Neural cell (in vitro differentiated cells): ENCODE measurements around the gene NFAT5. TPM values are rescaled to one million over a fixed set of nuclear protein-coding genes. Genes with fewer than 3 reads are reported as not detected.

ENCODE experiments used
- H2AFZ ChIP-seq: fragments of 200-600, 300-800 bp; sonication (generic), shearing (Covaris generic); 2 replicates; pipeline ENCODE4 v1.6.0; 2014; ENCODE audit warnings: low read depth, mild to moderate bottlenecking, antibody characterized with exemption, low read length, moderate library complexity
- H3F3A ChIP-seq: fragments of 200-600 bp; shearing (Covaris generic); 2 replicates; pipeline ENCODE4 v1.6.1; 2016; ENCODE audit warnings: mild to moderate bottlenecking, moderate library complexity, mixed read lengths, antibody characterized with exemption, low read length; ENCODE audit not compliant: insufficient read depth, poor library complexity, severe bottlenecking
- H3K27ac ChIP-seq: fragments of 200-600, 300-800 bp; sonication (generic), shearing (Covaris generic); 2 replicates; pipeline ENCODE4 v1.5.1; 2014; ENCODE audit warnings: mild to moderate bottlenecking, low read length, moderate library complexity
- H3K27me3 ChIP-seq: fragments of 300-800, 200-600 bp; sonication (generic), shearing (Covaris generic); 2 replicates; pipeline ENCODE4 v1.6.0; 2014; ENCODE audit warnings: mild to moderate bottlenecking, low read depth, low read length, moderate library complexity; ENCODE audit not compliant: insufficient read depth
- H3K36me3 ChIP-seq: fragments of 300-800, 200-600 bp; sonication (generic), shearing (Covaris generic); 2 replicates; pipeline ENCODE4 v1.5.1; 2014; ENCODE audit warnings: mild to moderate bottlenecking, antibody characterized with exemption, low read length, moderate library complexity; ENCODE audit not compliant: insufficient read depth
- H3K4me2 ChIP-seq: fragments of 300-800, 200-600 bp; sonication (generic), shearing (Covaris generic); 2 replicates; pipeline ENCODE4 v1.6.0; 2014; ENCODE audit warnings: mild to moderate bottlenecking, low read length
- H3K4me3 ChIP-seq: fragments of 300-800, 200-600 bp; sonication (generic), shearing (Covaris generic); 2 replicates; pipeline ENCODE4 v1.5.1; 2014; ENCODE audit warnings: mild to moderate bottlenecking, low read length, moderate library complexity
- H3K79me2 ChIP-seq: fragments of 200-600 bp; shearing (Covaris generic); replicated peaks from 2 replicates; pipeline ENCODE4 v1.6.0; 2014; ENCODE audit warnings: mild to moderate bottlenecking, low read length, moderate library complexity; ENCODE audit not compliant: insufficient read depth
- H3K9ac ChIP-seq: fragments of 300-800, 200-600 bp; sonication (generic), shearing (Covaris generic); 2 replicates; pipeline ENCODE4 v1.6.1; 2016; ENCODE audit warnings: mild to moderate bottlenecking, low read length, mixed read lengths
- H3K9me2 ChIP-seq: fragments of 200-600 bp; shearing (Covaris generic); 2 replicates; pipeline ENCODE4 v1.6.1; 2016; ENCODE audit warnings: mild to moderate bottlenecking, low read length, mixed read lengths; ENCODE audit not compliant: insufficient read depth
- H3K9me3 ChIP-seq: fragments of 200-600, 300-800 bp; sonication (generic), shearing (Covaris generic); 2 replicates; pipeline ENCODE4 v1.6.1; 2016; ENCODE audit warnings: mild to moderate bottlenecking, mixed run types, low read length, moderate library complexity, mixed read lengths
- H4K20me1 ChIP-seq: fragments of 200-600 bp; shearing (Covaris generic); 2 replicates; pipeline ENCODE4 v1.6.1; 2016; ENCODE audit warnings: mild to moderate bottlenecking, mixed run types; ENCODE audit not compliant: insufficient read depth
- CTCF ChIP-seq: fragments of 450-650 bp; IDR thresholded peaks from 2 replicates; pipeline ENCODE4 v1.5.1; 2014; ENCODE audit warnings: antibody characterized with exemption, mild to moderate bottlenecking, moderate library complexity; ENCODE audit not compliant: poor library complexity, severe bottlenecking
- EP300 ChIP-seq: fragments of 450-650 bp; conservative IDR thresholded peaks from 2 replicates; pipeline ENCODE4 v1.6.1; 2014; ENCODE audit warnings: antibody characterized with exemption, mild to moderate bottlenecking, moderate library complexity; ENCODE audit not compliant: poor library complexity, severe bottlenecking
- EZH2 ChIP-seq: fragments of 200-600, 300-800 bp; shearing (Covaris generic), sonication (generic); IDR thresholded peaks from 2 replicates; pipeline ENCODE4 v1.6.1; 2014; ENCODE audit warnings: antibody characterized with exemption, low read length, borderline replicate concordance, mild to moderate bottlenecking; ENCODE audit not compliant: insufficient read depth, poor library complexity, severe bottlenecking
- MXI1 ChIP-seq: fragments of 450-650 bp; conservative IDR thresholded peaks from 2 replicates; pipeline ENCODE4 v1.6.1; 2014; ENCODE audit warnings: antibody characterized with exemption, mild to moderate bottlenecking; ENCODE audit not compliant: poor library complexity, severe bottlenecking
- POLR2AphosphoS5 ChIP-seq: IDR thresholded peaks from 2 replicates; pipeline ENCODE4 v1.6.1; 2012
- RAD21 ChIP-seq: fragments of 450-650 bp; conservative IDR thresholded peaks from 2 replicates; pipeline ENCODE4 v1.6.1; 2014; ENCODE audit warnings: antibody characterized with exemption, mild to moderate bottlenecking, moderate library complexity
- REST ChIP-seq: IDR thresholded peaks from 2 replicates; pipeline ENCODE4 v1.6.1; 2012; ENCODE audit warnings: borderline replicate concordance
- SMC3 ChIP-seq: fragments of 450-650 bp; conservative IDR thresholded peaks from 2 replicates; pipeline ENCODE4 v1.6.1; 2014; ENCODE audit warnings: antibody characterized with exemption, mild to moderate bottlenecking, moderate library complexity; ENCODE audit not compliant: poor library complexity
- TAF1 ChIP-seq: IDR thresholded peaks from 2 replicates; pipeline ENCODE4 v1.6.1; 2012; ENCODE audit warnings: low read depth
- polyA plus RNA-seq: library from polyadenylated mRNA; depleted of rRNA; stranded (reverse); fragments of >200 nt; gene quantifications from 2 replicates; pipeline ENCODE4 v1.2.3, GENCODE V29; 2014

Gene NFAT5
- polyA plus RNA-seq, 1 donor from 2014 or later, result 9.2 TPM

GRCh38 chr16:69554495-69554894, 11.3 kb upstream of the NFAT5 start:
- no peak overlapping the region for H2AFZ ChIP-seq

GRCh38 chr16:69555437-69555836, 10.3 kb upstream of the NFAT5 start:
- no peak overlapping the region for H3K27ac ChIP-seq
- no peaks in the 10 kb centered on the region for H3K36me3 ChIP-seq
- H3F3A ChIP-seq, result no peaks in the 10 kb centered on the region
- no peak overlapping the region for H3K9ac ChIP-seq
- H2AFZ ChIP-seq, result no peak overlapping the region
- no peak overlapping the region for H3K4me2 ChIP-seq
- no peaks in the 10 kb centered on the region for H3K27me3 ChIP-seq
- no peaks in the 10 kb centered on the region for H3K79me2 ChIP-seq
- H4K20me1 ChIP-seq, result no peaks in the 10 kb centered on the region
- no peaks in the 10 kb centered on the region for H3K9me3 ChIP-seq
- no peak overlapping the region for H3K4me3 ChIP-seq
- no peaks in the 10 kb centered on the region for H3K9me2 ChIP-seq
- TF ChIP-seq MXI1 (no peak), TAF1 (no peak), EZH2 (no peak), POLR2AphosphoS5 (no peak), SMC3 (no peak), EP300 (no peak), CTCF (no peak)

More at GRCh38 chr16:69554495-69554894, 11.3 kb upstream of the NFAT5 start:
- Histone ChIP-seq H3K9me2 (no peaks in the 10 kb centered on the region), H3K36me3 (no peaks in the 10 kb centered on the region), H3K27me3 (no peaks in the 10 kb centered on the region), H4K20me1 (no peaks in the 10 kb centered on the region), H3K4me2 (no peak overlapping the region), H3K79me2 (no peaks in the 10 kb centered on the region), H3K4me3 (no peak overlapping the region), H3K9ac (no peak overlapping the region), H3F3A (no peaks in the 10 kb centered on the region), H3K9me3 (no peaks in the 10 kb centered on the region), H3K27ac (no peak overlapping the region)
- TF ChIP-seq CTCF, result no peak
- TF ChIP-seq TAF1, result no peak
- no peak for TF ChIP-seq SMC3
- no peak for TF ChIP-seq REST
- TF ChIP-seq POLR2AphosphoS5, result no peak
- TF ChIP-seq MXI1, result no peak
- TF ChIP-seq RAD21, result no peak
- TF ChIP-seq EZH2, result no peak
- no peak for TF ChIP-seq EP300
